Activated T-cell treated with anti-CD3 and anti-CD28 coated beads for 1 hour (primary cell): ENCODE results near the gene TRIB2.

Experiments
- DNase-seq: peaks from one replicate; pipeline ENCODE4 v3.0.0-alpha.2; 2020; ENCODE audit warnings: low read depth

The TRIB2 gene

GRCh38 chr2:12778811-12779579 lies 62.3 kb downstream of the TRIB2 start:
- no peak for DNase-seq

GRCh38 chr2:12781329-12781728 lies 64.6 kb downstream of the TRIB2 start:
- no peak for DNase-seq

- no peak for DNase-seq
Measured at GRCh38 chr2:12787891-12788801, 71.4 kb downstream of the TRIB2 start.

GRCh38 chr2:12791906-12792305 lies 75.2 kb downstream of the TRIB2 start:
- no peak for DNase-seq
